Common myeloid progenitor, CD34-positive (primary cell): Measurements from ENCODE around the gene SPDYE16.
"Not testable (repeated sequence)": the region's sequence is repeated elsewhere in the genome, so short reads cannot be mapped to it uniquely, and the experiment has no call there.

ENCODE experiments used
- CTCF ChIA-PET: fragments of 350-600 bp; sonication (Branson Sonifier 250); formaldehyde crosslinking; loops from one replicate; lab custom pipeline; 2021; ENCODE audit warnings: antibody characterized with exemption; lab: Charles Lee
- POLR2A ChIA-PET: fragments of 350-600 bp; sonication (Branson Sonifier 250); formaldehyde crosslinking; loops from one replicate; lab custom pipeline; 2021; ENCODE audit warnings: antibody characterized with exemption; lab: Charles Lee
- DNase-seq, 3 donors: peaks; one replicate each; pipeline versions ENCODE4 v3.0.0 to v3.0.0-alpha.2; 2013
- H3K27ac ChIP-seq, 2 experiments: 1 replicate in 1 of 2; 2 replicates in 1 of 2; pipeline ENCODE4 v1.7.0; 2013; ENCODE audit warnings: inconsistent platforms in 2 of 2, low read length in 2 of 2, mild to moderate bottlenecking in 2 of 2, low read depth in 1 of 2, moderate library complexity in 1 of 2; ENCODE audit not compliant: severe bottlenecking in 2 of 2, insufficient read depth in 1 of 2, poor library complexity in 1 of 2
- H3K27me3 ChIP-seq, 5 experiments: replicated peaks in 2 of 5; 1 replicate in 3 of 5; 2 replicates in 2 of 5; pipeline versions ENCODE4 v1.6.1 to v1.7.0; 2013; ENCODE audit warnings: low read length in 4 of 5, mild to moderate bottlenecking in 2 of 5, moderate library complexity in 2 of 5, inconsistent platforms in 1 of 5; ENCODE audit not compliant: insufficient read depth in 5 of 5, control insufficient read depth in 4 of 5
- H3K36me3 ChIP-seq, 4 experiments: 1 replicate in 2 of 4; 2 replicates in 2 of 4; pipeline versions ENCODE4 v1.6.1 to v1.7.0; 2013; ENCODE audit warnings: low read length in 3 of 4, control low read depth in 1 of 4, mild to moderate bottlenecking in 1 of 4; ENCODE audit not compliant: control insufficient read depth in 4 of 4, insufficient read depth in 4 of 4
- H3K4me1 ChIP-seq, 4 experiments: 1 replicate in 3 of 4; 2 replicates in 1 of 4; pipeline versions ENCODE4 v1.6.1 to v1.7.1; 2013; ENCODE audit warnings: low read length in 3 of 4, mild to moderate bottlenecking in 3 of 4, control low read depth in 1 of 4, inconsistent platforms in 1 of 4, moderate library complexity in 1 of 4; ENCODE audit not compliant: control insufficient read depth in 4 of 4, insufficient read depth in 4 of 4; ENCODE audit errors: control extremely low read depth in 1 of 4
- H3K4me3 ChIP-seq, 7 experiments: 1 replicate in 4 of 7; 2 replicates in 3 of 7; pipeline versions ENCODE4 v1.5.1 to v1.7.0; 2013; ENCODE audit warnings: mild to moderate bottlenecking in 7 of 7, low read length in 6 of 7, moderate library complexity in 6 of 7, inconsistent platforms in 2 of 7, low read depth in 2 of 7, control low read depth in 1 of 7; ENCODE audit not compliant: insufficient read depth in 4 of 7, control insufficient read depth in 1 of 7; ENCODE audit errors: extremely low read depth in 1 of 7
- H3K9me3 ChIP-seq, 5 experiments: 1 replicate in 4 of 5; 2 replicates in 1 of 5; pipeline versions ENCODE4 v1.6.1 to v1.7.1; 2013; ENCODE audit warnings: low read length in 4 of 5, mild to moderate bottlenecking in 2 of 5, inconsistent platforms in 1 of 5, low read depth in 1 of 5, moderate library complexity in 1 of 5; ENCODE audit not compliant: control insufficient read depth in 4 of 5, insufficient read depth in 2 of 5; ENCODE audit errors: control extremely low read depth in 1 of 5
- WGBS: methylation state at CpG from one replicate; pipeline ENCODE4 v1.1.5; 2013; ENCODE audit not compliant: insufficient coverage; 5-methylcytosine and 5-hydroxymethylcytosine counted together

Gene SPDYE16

DNA sequence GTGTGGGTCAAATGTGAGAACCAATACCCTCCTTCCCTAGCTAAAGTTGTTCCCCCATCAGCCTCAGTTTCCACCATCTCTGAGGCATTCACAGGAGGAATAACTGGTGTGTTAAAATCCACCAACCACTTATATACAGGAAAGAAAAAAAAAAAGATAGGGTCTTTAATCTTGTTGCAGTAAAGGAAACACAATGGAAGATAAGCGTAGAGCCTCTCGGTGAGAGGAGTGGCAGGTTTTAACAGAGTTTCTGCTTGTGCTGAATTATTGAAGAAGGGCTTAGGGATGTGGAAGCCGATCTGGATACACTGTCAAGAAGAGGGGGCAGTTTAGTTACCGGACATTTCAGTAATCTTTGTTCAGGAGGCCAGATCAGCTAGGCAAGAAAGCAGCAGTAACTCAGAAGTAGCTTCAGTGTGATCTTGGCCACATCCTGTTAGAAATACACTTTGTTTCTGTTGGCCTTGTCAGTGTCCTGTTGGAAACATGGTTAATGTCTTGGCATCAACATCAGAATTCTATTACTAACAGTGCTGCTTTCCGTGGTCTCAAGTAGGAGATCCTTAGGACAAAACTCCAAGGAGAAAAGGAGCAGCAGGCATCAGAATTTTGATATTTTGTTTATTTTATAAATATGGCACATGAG lies 40.7 kb upstream of the SPDYE16 start:
- H3K27ac ChIP-seq, POLR2A ChIA-PET, H3K27me3 ChIP-seq, H3K9me3 ChIP-seq, H3K36me3 ChIP-seq, CTCF ChIA-PET, H3K4me3 ChIP-seq: not testable (repeated sequence)
- peaks cover 0 to 12% (median 4%) of the 10 kb centered on the region in 4 experiments for H3K4me1 ChIP-seq
- peak in 2 of 3 donors; percentile 18 to 43 for DNase-seq
- 0% methylated on average over 1 of the region's 5 CpGs for WGBS

- peak; percentile 25 to 63 (median 41) for DNase-seq
- H3K36me3 ChIP-seq, H3K9me3 ChIP-seq, POLR2A ChIA-PET, H3K4me1 ChIP-seq, H3K27me3 ChIP-seq, H3K4me3 ChIP-seq, CTCF ChIA-PET, H3K27ac ChIP-seq: not testable (repeated sequence)
- WGBS, result no CpG with 5 or more reads among the region's 2 CpGs
These were observed 39.9 kb upstream of the SPDYE16 start for GRCh38 chr7:76582848-76583631.

- H3K36me3 ChIP-seq, H3K27me3 ChIP-seq, H3K27ac ChIP-seq, H3K4me3 ChIP-seq, DNase-seq, CTCF ChIA-PET, POLR2A ChIA-PET, H3K9me3 ChIP-seq, H3K4me1 ChIP-seq: not testable (repeated sequence)
- WGBS, result no CpG with 5 or more reads among the region's 3 CpGs
These were observed 33.0 kb upstream of the SPDYE16 start for GRCh38 chr7:76575919-76576655.

DNA sequence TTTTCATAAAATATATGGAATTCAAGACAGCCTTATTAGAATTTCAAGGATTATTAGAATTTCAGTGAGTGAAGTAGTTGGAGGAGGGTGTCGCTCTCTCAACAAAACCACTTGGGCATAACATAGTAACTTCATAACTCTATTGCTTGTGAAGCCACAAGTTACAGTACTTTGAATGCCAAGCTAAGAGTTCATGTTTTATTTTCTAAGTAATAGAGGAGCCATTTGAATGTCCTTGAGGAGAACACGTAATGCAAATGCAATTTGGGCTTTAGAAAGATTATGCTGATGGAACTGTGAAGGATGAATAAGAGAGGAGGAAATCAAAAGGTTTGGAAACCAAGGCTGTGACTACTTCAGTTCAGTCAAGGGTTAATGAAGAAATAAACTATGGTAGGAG lies 32.3 kb upstream of the SPDYE16 start:
- CTCF ChIA-PET, DNase-seq, H3K27ac ChIP-seq, POLR2A ChIA-PET, H3K27me3 ChIP-seq, H3K36me3 ChIP-seq, H3K9me3 ChIP-seq, H3K4me3 ChIP-seq, H3K4me1 ChIP-seq: not testable (repeated sequence)
- WGBS, result no CpG with 5 or more reads among the region's 2 CpGs

DNA sequence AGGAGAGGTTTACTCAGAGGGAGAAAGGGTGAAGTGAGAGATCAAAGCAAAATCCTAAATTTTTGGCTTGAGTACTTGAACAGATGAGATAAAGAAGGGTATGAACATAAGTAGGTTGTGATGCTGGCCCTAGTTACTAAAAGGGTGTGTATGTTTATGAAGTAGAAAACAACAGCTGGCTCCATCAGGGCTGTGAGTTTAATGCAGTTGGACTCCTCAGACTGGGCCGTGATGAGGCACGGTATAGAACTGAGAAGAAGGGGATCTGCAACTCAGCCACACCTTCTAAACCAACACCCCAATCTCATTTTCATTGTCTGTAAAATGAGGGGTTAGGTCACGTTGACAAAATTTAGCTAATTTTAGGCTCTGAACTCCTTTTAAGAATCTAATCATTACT lies 29.2 kb upstream of the SPDYE16 start:
- H3K36me3 ChIP-seq, H3K9me3 ChIP-seq, H3K27me3 ChIP-seq, CTCF ChIA-PET, H3K4me1 ChIP-seq, H3K27ac ChIP-seq, DNase-seq, H3K4me3 ChIP-seq, POLR2A ChIA-PET: not testable (repeated sequence)
- 100% methylated on average over 1 of the region's 3 CpGs for WGBS

DNA sequence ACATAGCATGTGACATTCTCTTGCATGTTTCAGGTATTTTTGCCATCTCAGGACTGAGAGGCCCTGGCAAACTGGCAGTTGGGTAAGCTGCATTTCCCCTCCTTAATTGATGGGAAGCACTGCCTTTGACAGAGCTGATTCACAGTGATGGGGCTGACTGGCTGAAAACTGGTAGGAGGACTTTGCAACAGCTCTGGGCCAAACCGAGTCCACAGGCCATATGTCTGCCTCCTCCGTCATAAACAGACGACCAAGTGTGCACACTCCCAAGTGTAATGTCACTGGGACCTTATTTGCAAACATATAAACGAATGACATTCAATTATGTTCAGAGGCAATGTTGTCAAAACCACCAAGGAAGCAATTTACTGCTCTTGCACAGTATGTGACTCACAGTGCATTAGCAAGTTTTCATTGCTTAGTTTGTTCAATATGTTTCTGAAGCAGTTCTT lies 27.3 kb upstream of the SPDYE16 start:
- H3K27me3 ChIP-seq, H3K36me3 ChIP-seq, DNase-seq, H3K27ac ChIP-seq, H3K4me3 ChIP-seq, H3K9me3 ChIP-seq, CTCF ChIA-PET, POLR2A ChIA-PET, H3K4me1 ChIP-seq: not testable (repeated sequence)
- 94% methylated on average over 3 of the region's 4 CpGs for WGBS

GRCh38 chr7:76568742-76569141 lies 25.6 kb upstream of the SPDYE16 start:
- POLR2A ChIA-PET, H3K9me3 ChIP-seq, DNase-seq, H3K27me3 ChIP-seq, H3K27ac ChIP-seq, H3K4me3 ChIP-seq, H3K4me1 ChIP-seq, CTCF ChIA-PET, H3K36me3 ChIP-seq: not testable (repeated sequence)
